ENCODE measurements around the gene SLC5A4.
A peak's percentile ranks its signal among the peaks of the same experiment; 100 is the strongest.
"Not testable (repeated sequence)": the region's sequence is repeated elsewhere in the genome, so short reads cannot be mapped to it uniquely, and the experiment has no call there.

Gene SLC5A4

GRCh38 chr22:32255217-32255616, at the start of gene SLC5A4:
Gene SLC5A4 (minus strand): TSS chr22:32255347. CDS start chr22:32255329, 18 bp downstream.
- DNase-seq: no peak

GRCh38 chr22:32293921-32294320, 38.8 kb upstream of the SLC5A4 start:
- not testable (repeated sequence) for DNase-seq

GRCh38 chr22:32286290-32286840, 31.2 kb upstream of the SLC5A4 start:
- no peak for DNase-seq

GRCh38 chr22:32281072-32281471, 25.9 kb upstream of the SLC5A4 start:
- no peak for DNase-seq

- not testable (repeated sequence) for DNase-seq
Measured at GRCh38 chr22:32275353-32275752, 20.2 kb upstream of the SLC5A4 start.

- no peak for DNase-seq
Measured at GRCh38 chr22:32271389-32271788, 16.2 kb upstream of the SLC5A4 start.

- DNase-seq: no peak
Measured at GRCh38 chr22:32270641-32271369, 15.7 kb upstream of the SLC5A4 start.

- no peak for DNase-seq
Measured at GRCh38 chr22:32269316-32269715, 14.2 kb upstream of the SLC5A4 start.

GRCh38 chr22:32267011-32267410, 11.9 kb upstream of the SLC5A4 start:
- no peak for DNase-seq

- peak; percentile 46 for DNase-seq
Measured at GRCh38 chr22:32265882-32266767, 11.0 kb upstream of the SLC5A4 start.

GRCh38 chr22:32263678-32264077, 8.5 kb upstream of the SLC5A4 start:
- DNase-seq: not testable (repeated sequence)

- DNase-seq: no peak
Measured at GRCh38 chr22:32261306-32261705, 6.2 kb upstream of the SLC5A4 start.

- DNase-seq: no peak
Measured at GRCh38 chr22:32258791-32259190, 3.6 kb upstream of the SLC5A4 start.

GRCh38 chr22:32255726-32256125, 579 bp upstream of the SLC5A4 start:
- no peak for DNase-seq

- DNase-seq: no peak
Measured at GRCh38 chr22:32249231-32249630, 5.9 kb downstream of the SLC5A4 start.

- DNase-seq: no peak
Measured at GRCh38 chr22:32248276-32248675, 6.9 kb downstream of the SLC5A4 start.

GRCh38 chr22:32246166-32246565, 9.0 kb downstream of the SLC5A4 start:
- DNase-seq: no peak

GRCh38 chr22:32245042-32245441, 10.1 kb downstream of the SLC5A4 start:
- no peak for DNase-seq

- no peak for DNase-seq
Measured at GRCh38 chr22:32244547-32244946, 10.6 kb downstream of the SLC5A4 start.

- no peak for DNase-seq
Measured at GRCh38 chr22:32240461-32240860, 14.7 kb downstream of the SLC5A4 start.

- DNase-seq: no peak
Measured at GRCh38 chr22:32237906-32238305, 17.2 kb downstream of the SLC5A4 start.

- no peak for DNase-seq
Measured at GRCh38 chr22:32236970-32237369, 18.2 kb downstream of the SLC5A4 start.

- DNase-seq: no peak
Measured at GRCh38 chr22:32233091-32233490, 22.1 kb downstream of the SLC5A4 start.

All from NK-92 treated with Interleukin-12 subunit alpha and Interleukin-12 subunit beta, amount 100 ng/mL, for 24 hours (cell line).